Prostate gland (tissue), 2 donors: ENCODE measurements around the gene ANXA4.

Experiments
- POLR2A ChIP-seq: fragments of 450-650 bp; IDR thresholded peaks from one replicate; pipeline ENCODE4 v1.6.1; 2016; ENCODE audit warnings: antibody characterized with exemption, mild to moderate bottlenecking
- POLR2AphosphoS5 ChIP-seq: sonication (generic); formaldehyde crosslinking; IDR thresholded peaks from one replicate; pipeline ENCODE4 v1.6.1; 2017; ENCODE audit warnings: antibody characterized with exemption
- TF ChIP-seq, protein P1 (sequence below), 4 experiments: fragments of 200-600 bp in 2 of 4; fragments of 450-650 bp in 2 of 4; sonication (generic) in 2 of 4; IDR thresholded peaks; 1 replicate in 3 of 4; 2 replicates in 1 of 4; pipeline ENCODE4 v1.5.1; 2016 to 2019; ENCODE audit warnings: antibody characterized with exemption in 4 of 4, mild to moderate bottlenecking in 2 of 4, moderate library complexity in 2 of 4

- TF ChIP-seq, protein P1, sequence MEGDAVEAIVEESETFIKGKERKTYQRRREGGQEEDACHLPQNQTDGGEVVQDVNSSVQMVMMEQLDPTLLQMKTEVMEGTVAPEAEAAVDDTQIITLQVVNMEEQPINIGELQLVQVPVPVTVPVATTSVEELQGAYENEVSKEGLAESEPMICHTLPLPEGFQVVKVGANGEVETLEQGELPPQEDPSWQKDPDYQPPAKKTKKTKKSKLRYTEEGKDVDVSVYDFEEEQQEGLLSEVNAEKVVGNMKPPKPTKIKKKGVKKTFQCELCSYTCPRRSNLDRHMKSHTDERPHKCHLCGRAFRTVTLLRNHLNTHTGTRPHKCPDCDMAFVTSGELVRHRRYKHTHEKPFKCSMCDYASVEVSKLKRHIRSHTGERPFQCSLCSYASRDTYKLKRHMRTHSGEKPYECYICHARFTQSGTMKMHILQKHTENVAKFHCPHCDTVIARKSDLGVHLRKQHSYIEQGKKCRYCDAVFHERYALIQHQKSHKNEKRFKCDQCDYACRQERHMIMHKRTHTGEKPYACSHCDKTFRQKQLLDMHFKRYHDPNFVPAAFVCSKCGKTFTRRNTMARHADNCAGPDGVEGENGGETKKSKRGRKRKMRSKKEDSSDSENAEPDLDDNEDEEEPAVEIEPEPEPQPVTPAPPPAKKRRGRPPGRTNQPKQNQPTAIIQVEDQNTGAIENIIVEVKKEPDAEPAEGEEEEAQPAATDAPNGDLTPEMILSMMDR (IDR thresholded peaks at IDR 0.05), result no peak
- TF ChIP-seq POLR2A (no peak), POLR2AphosphoS5 (no peak)
Observed at GRCh38 chr2:69830045-69830905, 88.3 kb downstream of the ANXA4 start.
